NB4 (cell line): ENCODE results near the gene HARBI1.

ENCODE experiments used
- DNase-seq: peaks from one replicate; pipeline ENCODE4 v3.0.0; 2010; ENCODE audit warnings: low read depth
- H3K4me3 ChIP-seq: one replicate; pipeline ENCODE4 v1.5.1; 2011; ENCODE audit warnings: mild to moderate bottlenecking, low read depth, low read length, moderate library complexity
- CTCF ChIP-seq: IDR thresholded peaks from one replicate; pipeline ENCODE4 v1.5.1; 2012; ENCODE audit warnings: low read depth, low read length
- MAX ChIP-seq: IDR thresholded peaks from 2 replicates; pipeline ENCODE4 v1.6.1; 2011; ENCODE audit warnings: low read depth, low read length
- MYC ChIP-seq: IDR thresholded peaks from 2 replicates; pipeline ENCODE4 v1.6.1; 2011; ENCODE audit warnings: low read depth, low read length
- POLR2A ChIP-seq: IDR thresholded peaks from 2 replicates; pipeline ENCODE4 v1.6.1; 2011; ENCODE audit warnings: mild to moderate bottlenecking; ENCODE audit not compliant: insufficient read length; ENCODE audit errors: extremely low read depth

HARBI1 gene

GRCh38 chr11:46604796-46605195 lies 12.2 kb downstream of the HARBI1 start:
- TF ChIP-seq MAX (no peak), CTCF (no peak), MYC (no peak), POLR2A (no peak)
- no peak overlapping the region for H3K4me3 ChIP-seq
- no peak for DNase-seq

GRCh38 chr11:46603704-46604308 lies 13.2 kb downstream of the HARBI1 start:
- no peak for DNase-seq
- TF ChIP-seq MYC: no peak
- TF ChIP-seq MAX: no peak
- TF ChIP-seq POLR2A: no peak
- TF ChIP-seq CTCF: no peak
- H3K4me3 ChIP-seq: no peak overlapping the region

GRCh38 chr11:46601129-46601528 lies 15.9 kb downstream of the HARBI1 start:
- no peak for TF ChIP-seq CTCF
- no peak for TF ChIP-seq POLR2A
- no peak for TF ChIP-seq MYC
- TF ChIP-seq MAX: no peak
- H3K4me3 ChIP-seq: no peak overlapping the region
- DNase-seq: no peak

- H3K4me3 ChIP-seq: no peak overlapping the region
- no peak for DNase-seq
- TF ChIP-seq POLR2A: no peak
- TF ChIP-seq MYC: no peak
- TF ChIP-seq MAX: no peak
- TF ChIP-seq CTCF: no peak
These were observed 16.6 kb downstream of the HARBI1 start for GRCh38 chr11:46600194-46600960.

GRCh38 chr11:46599340-46600193 lies 17.5 kb downstream of the HARBI1 start:
- no peak overlapping the region for H3K4me3 ChIP-seq
- TF ChIP-seq MAX: no peak
- TF ChIP-seq CTCF: no peak
- no peak for TF ChIP-seq MYC
- TF ChIP-seq POLR2A: no peak
- no peak for DNase-seq
